ENCODE measurements around the gene SH3TC1.

SH3TC1 gene

DNA sequence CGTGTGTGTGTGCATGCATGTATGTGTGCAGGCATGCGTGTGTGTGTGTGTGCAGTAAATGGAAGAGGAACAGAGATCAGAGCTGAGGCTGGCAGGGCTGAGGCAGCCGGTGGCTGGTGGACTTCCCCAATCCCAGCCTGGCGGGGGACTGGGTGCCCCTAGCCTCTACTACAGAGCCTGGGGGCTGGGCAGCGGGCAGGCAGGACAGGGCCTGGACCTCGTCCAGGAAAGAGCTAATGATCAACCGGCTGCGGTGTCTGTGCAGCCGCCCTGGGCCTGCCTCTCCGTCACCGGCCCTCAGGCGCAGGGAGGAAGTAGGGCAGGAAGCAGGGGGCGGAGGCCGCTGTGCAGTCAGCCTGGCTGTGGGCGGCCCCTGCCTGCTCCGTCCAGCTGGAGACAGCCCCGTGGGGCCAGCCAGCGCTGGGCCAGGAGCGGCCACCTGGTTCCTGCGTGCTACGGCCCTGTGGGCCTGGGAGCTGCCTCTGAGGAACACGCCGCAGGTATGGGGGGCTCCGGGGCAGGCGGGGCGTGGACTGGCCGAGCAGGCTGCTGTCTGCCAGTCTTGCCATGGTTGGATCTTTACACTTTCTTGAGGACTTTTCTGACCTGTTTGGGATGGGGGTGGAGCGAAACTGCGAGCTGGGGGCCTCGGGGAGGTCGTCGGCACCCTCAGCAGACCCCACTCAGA lies at the start of gene SH3TC1:
TSS of gene SH3TC1 (plus strand) at position 385 of the 688 bp plus-strand sequence. CDS start 5,905 bp downstream, outside the sequence.
- peak within 1 kb of the TSS; percentile 18 for H3K4me3 ChIP-seq (ENCODE audit: low read depth, low read length)
- POLR2A ChIA-PET, result no interaction called here
- TF ChIP-seq, protein P1, sequence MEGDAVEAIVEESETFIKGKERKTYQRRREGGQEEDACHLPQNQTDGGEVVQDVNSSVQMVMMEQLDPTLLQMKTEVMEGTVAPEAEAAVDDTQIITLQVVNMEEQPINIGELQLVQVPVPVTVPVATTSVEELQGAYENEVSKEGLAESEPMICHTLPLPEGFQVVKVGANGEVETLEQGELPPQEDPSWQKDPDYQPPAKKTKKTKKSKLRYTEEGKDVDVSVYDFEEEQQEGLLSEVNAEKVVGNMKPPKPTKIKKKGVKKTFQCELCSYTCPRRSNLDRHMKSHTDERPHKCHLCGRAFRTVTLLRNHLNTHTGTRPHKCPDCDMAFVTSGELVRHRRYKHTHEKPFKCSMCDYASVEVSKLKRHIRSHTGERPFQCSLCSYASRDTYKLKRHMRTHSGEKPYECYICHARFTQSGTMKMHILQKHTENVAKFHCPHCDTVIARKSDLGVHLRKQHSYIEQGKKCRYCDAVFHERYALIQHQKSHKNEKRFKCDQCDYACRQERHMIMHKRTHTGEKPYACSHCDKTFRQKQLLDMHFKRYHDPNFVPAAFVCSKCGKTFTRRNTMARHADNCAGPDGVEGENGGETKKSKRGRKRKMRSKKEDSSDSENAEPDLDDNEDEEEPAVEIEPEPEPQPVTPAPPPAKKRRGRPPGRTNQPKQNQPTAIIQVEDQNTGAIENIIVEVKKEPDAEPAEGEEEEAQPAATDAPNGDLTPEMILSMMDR (IDR thresholded peaks at IDR 0.05; ENCODE audit: insufficient read depth, low read length, missing control alignments), result no peak
- DNase-seq (ENCODE audit: low read depth, low spot score), result no peak
- CTCF ChIA-PET, result interaction anchor here (1.0 to 2.2 kb wide), 7 partner anchors 9 to 204 kb away, joined by 3 to 12 read pairs (median 4); no protein-coding TSS in a partner anchor

DNA sequence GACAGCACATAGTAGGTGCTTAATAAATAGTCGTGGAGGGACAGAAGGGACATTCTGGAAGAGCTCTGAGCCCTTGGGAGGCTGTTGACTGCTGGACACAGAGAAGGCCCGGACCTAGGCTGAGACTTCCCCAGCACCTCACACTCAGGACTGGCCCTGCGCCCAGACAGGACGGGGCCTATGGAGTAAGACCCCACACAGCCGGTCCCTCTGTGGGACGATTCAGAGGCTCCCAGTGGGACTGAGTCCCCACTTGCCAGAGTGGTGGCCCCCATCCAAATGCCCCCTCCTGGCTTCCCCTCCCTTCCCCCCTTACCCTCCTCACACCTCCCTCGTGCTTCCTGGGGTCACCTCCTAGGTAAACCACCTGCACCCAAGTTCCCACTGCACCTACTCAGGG lies 49.4 kb upstream of the SH3TC1 start:
- POLR2A ChIA-PET, result no interaction called here
- no peak for DNase-seq (ENCODE audit: low read depth, low spot score)
- CTCF ChIA-PET, result no interaction called here

DNA sequence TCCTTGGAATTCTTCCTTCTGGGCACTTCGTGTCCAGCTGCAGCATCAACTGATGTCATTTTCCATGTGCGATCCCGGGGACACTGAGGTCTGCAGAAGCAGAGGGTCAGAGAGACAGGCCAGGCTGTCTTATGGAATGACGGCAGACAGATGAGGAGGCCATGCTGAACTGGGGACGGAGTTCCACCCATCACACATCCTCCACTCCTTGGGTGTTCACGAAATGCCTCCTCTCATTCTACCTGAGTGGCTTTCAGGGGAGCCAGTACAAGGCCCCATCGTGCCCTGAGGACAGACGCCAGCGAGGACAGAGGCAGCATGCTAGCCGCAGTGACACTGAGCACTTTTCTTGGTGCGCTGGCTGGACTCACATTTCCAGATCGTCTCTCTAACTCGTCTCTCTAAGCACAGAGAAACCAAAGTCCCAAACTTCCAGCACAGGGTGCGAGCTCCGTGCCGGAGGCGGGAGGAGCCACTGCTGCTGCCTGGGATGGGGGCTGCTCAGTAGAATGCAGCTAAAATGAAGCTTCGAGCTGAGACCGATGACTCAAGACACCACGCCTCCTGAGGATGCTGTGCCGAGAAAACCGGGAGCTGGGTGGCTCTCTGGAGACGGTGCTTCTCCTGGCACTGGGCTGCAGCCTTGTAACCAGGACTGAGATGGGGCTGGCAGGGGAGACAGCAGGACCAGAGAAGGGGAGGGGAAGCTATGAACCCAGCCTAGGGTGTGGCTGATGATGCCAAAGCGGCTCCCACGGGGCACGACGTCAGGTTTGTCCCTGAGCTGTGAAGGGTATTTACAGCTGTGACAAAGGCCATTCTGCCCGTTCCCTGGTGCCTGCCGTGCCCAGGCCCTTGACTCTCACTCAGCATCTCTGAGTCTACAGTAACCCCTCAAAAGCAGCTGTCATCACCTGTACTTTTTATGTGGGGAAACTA lies 48.7 kb upstream of the SH3TC1 start:
- H3K4me3 ChIP-seq (ENCODE audit: low read depth, low read length), result no peak overlapping the region
- ChIA-PET CTCF (no interaction called here), POLR2A (interaction anchor here (0.6 kb wide), 1 partner anchor 246 kb away, joined by 3 read pairs; no protein-coding TSS in a partner anchor)
- no peak for DNase-seq (ENCODE audit: low read depth, low spot score)
- TF ChIP-seq, protein P1 (IDR thresholded peaks at IDR 0.05; ENCODE audit: insufficient read depth, low read length, missing control alignments), result no peak

More for the DNA sequence above, 49.4 kb upstream of the SH3TC1 start:
- H3K4me3 ChIP-seq (ENCODE audit: low read depth, low read length), result no peak overlapping the region
- TF ChIP-seq, protein P1 (IDR thresholded peaks at IDR 0.05; ENCODE audit: insufficient read depth, low read length, missing control alignments), result no peak

DNA sequence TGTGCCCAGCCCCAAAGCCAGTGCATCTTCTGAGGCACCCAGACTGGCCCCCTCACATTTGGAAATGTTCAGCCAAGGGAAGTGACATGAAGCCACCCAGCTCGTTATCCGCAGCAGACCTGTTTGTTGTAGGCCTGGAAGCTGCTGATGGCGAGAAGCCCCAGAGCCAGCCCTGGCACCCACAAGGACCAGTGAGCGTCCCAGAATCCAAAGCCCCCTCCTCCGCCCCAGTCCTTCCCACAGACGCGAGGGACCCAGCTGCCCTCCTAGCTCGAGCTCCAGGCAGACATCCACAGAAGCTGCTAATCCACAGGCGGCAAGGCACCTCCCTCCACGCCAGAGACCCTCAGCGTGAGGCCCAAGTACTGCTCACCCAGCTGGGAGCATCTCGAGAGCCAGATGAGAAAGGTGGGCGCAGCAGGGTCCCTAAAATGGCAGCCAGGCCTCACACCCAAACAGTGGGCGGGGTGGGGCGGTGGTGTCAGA lies 47.9 kb upstream of the SH3TC1 start:
- H3K4me3 ChIP-seq (ENCODE audit: low read depth, low read length), result no peak overlapping the region
- TF ChIP-seq, protein P1 (IDR thresholded peaks at IDR 0.05; ENCODE audit: insufficient read depth, low read length, missing control alignments), result no peak
- POLR2A ChIA-PET, result interaction anchor here (0.6 kb wide), 1 partner anchor 247 kb away, joined by 3 read pairs; no protein-coding TSS in a partner anchor
- CTCF ChIA-PET, result no interaction called here
- no peak for DNase-seq (ENCODE audit: low read depth, low spot score)

DNA sequence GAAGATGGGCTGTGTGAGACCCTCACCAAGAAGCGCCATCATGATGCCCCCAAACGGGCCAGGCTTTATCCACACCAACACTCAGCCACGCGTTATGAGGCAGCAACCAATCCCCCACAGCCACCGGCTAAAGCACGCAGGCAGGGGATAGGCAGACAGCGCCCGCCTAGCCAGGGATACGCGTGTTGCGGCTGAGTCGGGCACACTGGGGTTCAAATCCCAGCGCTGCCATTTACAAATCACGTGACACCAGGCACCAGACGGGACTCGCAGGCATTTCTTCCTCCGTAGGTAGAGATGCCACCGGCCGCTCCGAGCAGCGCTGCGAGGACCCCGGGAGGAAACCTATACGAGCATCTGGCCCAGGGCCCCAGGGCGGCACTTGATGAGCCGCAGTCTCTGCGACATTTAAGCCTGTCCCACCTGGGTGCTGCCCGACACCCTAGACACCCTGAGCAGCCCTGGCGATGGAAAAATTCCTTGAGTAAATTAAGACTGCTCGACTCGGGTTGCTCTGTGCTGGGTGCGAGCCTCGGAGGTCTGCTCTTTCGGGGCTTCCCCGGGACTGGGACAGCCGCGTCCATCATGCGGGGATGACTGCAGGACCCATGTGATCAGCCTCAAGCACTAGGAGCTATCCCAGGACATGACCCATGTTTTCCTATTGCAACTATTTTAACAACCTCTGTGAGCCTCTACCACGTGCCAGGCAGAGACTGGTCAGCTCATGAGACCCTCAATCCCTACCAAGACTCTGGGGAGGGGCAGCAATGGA lies 46.8 kb upstream of the SH3TC1 start:
- TF ChIP-seq, protein P1 (IDR thresholded peaks at IDR 0.05; ENCODE audit: insufficient read depth, low read length, missing control alignments), result no peak
- no peak for DNase-seq (ENCODE audit: low read depth, low spot score)
- H3K4me3 ChIP-seq (ENCODE audit: low read depth, low read length), result no peak overlapping the region
- CTCF ChIA-PET, result no interaction called here
- POLR2A ChIA-PET, result no interaction called here
